Measurements from ENCODE around the gene HTR5A.
"Not testable (repeated sequence)": the region's sequence is repeated elsewhere in the genome, so short reads cannot be mapped to it uniquely, and the experiment has no call there.

The HTR5A gene

DNA sequence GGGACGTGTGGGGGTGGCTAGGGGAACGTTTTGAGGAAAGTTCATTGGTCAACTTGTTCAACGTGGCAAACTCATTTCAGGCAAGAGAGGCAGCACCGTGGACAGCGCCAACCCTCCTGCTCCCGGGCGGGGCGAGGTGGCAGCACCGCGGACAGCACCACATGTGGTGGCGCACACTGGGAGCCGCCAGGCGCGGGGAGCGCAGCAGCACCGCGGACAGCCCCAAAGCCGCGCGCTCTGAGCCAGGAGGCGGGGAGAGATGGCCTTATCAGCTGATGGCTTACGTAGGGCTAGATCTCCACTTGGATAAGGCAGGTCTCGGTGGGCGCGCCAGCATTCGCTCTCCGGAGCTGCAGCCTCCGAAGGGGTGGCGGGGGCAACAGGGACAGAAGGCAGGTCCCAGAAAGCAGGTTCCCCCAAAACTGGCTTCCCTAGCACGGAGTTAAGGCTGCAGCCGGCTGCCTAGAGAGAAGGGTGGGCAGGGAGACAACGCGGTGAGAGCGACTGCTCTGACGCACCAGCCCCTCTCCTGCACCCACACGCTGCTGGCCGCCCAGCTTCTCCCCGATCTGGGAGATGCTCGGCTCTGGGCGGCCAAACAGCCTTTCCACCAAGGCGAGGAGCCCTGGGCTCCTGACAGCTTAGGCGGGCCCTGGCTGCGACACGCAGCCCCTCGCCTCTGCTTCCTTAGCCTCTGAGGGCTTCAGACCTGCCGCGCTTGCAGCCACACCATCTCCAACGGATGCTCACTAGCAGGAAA is at the start of gene HTR5A:
Gene HTR5A, plus strand, starts transcription at position 333 of the 760 bp plus-strand sequence. CDS start 576 bp downstream, outside the sequence.
- in situ Hi-C loops (cut with HindIII; ENCODE audit: low sequenced_read_pairs), result no loop called here

GRCh38 chr7:155020996-155021395 is 49.1 kb upstream of the HTR5A start:
- in situ Hi-C loops (cut with HindIII; ENCODE audit: low sequenced_read_pairs), result no loop called here

- in situ Hi-C loops (cut with HindIII; ENCODE audit: low sequenced_read_pairs), result no loop called here
Measured at GRCh38 chr7:155021699-155022145, 48.4 kb upstream of the HTR5A start.

DNA sequence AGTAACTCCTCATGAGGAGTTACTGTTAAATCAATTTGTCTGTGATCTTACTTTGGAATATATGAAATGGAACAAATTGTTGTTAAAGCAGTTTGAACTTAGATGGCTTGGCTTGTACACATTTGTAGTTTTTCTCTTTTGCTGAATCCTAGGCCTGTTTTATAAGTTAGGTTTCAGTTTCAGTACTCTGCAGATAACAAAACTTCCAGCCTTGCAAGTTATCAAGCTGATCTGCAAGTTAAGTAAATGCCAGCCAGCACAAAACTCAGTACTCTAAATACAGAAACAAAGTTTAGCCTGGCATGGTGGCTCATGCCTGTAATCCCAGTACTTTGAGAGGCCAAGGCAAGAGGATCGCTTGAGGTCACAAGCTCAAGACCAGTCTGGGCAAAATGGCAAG is 42.2 kb upstream of the HTR5A start:
- in situ Hi-C loops (cut with HindIII; ENCODE audit: low sequenced_read_pairs), result no loop called here

DNA sequence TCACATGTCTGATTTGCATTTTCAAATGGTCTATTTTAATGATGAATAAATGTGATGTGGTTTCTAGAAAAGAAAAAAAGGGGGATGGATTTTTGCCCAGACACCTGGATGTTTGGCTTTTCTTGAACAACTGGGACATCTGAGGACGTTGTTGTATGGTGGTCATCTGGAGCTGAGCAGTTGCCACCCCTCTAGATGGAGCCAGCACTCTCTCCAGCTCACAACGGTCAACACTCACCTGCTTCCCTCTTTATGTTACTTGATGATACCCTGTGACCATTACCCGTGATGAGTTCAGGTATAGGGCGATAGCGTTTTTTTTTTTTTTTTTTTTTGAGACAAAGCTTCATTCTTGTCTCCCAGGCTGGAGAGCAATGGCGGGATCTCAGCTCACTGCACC is 37.1 kb upstream of the HTR5A start:
- in situ Hi-C loops (cut with HindIII; ENCODE audit: low sequenced_read_pairs), result no loop called here

GRCh38 chr7:155034495-155034894 is 35.6 kb upstream of the HTR5A start:
- in situ Hi-C loops (cut with HindIII; ENCODE audit: low sequenced_read_pairs), result not testable (repeated sequence)

DNA sequence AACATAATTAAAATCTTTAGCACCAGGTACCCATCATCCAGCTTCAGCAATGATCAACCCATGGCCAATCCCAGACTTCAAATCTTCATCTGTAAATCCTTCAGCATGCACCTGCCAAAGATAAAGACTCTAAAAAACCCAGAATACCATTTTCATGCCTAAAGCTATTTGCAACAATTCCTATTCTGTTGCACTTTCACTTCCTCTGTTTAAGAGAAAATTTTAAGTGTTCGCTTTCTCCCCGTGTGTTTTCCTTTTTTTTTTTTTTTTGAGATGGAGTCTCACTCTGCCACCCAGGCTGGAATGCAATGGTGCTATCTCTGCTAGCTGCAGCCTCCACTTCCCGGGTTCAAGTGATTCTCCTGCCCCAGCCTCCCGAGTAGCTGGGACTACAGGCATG is 31.8 kb upstream of the HTR5A start:
- in situ Hi-C loops (cut with HindIII; ENCODE audit: low sequenced_read_pairs), result no loop called here

DNA sequence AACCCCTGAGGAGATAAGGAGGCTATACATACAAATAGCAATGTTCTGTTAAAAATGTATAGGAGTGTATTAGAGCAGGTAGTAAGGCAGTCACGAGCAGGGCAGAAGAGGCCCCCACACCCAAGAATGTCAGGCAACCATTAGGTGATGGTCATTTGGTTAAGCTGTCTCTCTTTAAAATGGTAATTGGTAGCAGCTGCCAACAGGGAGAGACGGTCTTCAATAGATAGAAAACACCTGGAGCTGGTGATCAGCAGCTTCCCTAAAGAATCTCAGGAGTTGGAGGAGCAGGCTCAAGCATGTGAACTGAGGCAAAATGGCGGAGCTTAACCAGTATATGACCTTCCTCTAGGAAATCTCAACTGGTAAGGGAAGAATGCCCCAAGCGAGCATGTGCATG is 26.4 kb upstream of the HTR5A start:
- in situ Hi-C loops (cut with HindIII; ENCODE audit: low sequenced_read_pairs), result no loop called here

GRCh38 chr7:155048006-155048405 is 22.1 kb upstream of the HTR5A start:
- in situ Hi-C loops (cut with HindIII; ENCODE audit: low sequenced_read_pairs), result no loop called here

- in situ Hi-C loops (cut with HindIII; ENCODE audit: low sequenced_read_pairs), result no loop called here
Measured at GRCh38 chr7:155051355-155051754, 18.8 kb upstream of the HTR5A start.

DNA sequence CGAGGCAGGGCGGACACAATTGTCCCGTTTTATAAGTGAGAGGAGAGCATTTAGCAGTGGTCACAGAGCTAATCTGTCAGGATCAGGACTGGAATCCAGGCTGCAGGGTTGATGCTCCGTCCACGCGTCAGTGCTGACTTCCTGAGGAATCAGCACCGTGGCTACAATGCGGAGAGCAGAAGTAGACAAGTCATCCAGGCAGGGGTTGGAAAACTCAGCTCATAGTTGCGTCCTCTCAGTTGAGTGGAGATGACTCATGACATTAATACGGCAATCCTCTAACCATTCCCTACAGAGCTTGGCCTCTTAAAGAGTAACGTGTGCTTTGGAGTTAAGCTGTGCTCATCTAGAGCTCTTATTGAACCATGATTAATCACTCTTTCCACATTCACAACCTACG is 17.1 kb upstream of the HTR5A start:
- in situ Hi-C loops (cut with HindIII; ENCODE audit: low sequenced_read_pairs), result no loop called here

GRCh38 chr7:155054761-155055160 is 15.4 kb upstream of the HTR5A start:
- in situ Hi-C loops (cut with HindIII; ENCODE audit: low sequenced_read_pairs), result no loop called here

GRCh38 chr7:155057076-155057475 is 13.0 kb upstream of the HTR5A start:
- in situ Hi-C loops (cut with HindIII; ENCODE audit: low sequenced_read_pairs), result no loop called here

GRCh38 chr7:155058896-155059295 is 11.2 kb upstream of the HTR5A start:
- in situ Hi-C loops (cut with HindIII; ENCODE audit: low sequenced_read_pairs), result no loop called here

- in situ Hi-C loops (cut with HindIII; ENCODE audit: low sequenced_read_pairs), result no loop called here
Measured at GRCh38 chr7:155059703-155060102, 10.4 kb upstream of the HTR5A start.

DNA sequence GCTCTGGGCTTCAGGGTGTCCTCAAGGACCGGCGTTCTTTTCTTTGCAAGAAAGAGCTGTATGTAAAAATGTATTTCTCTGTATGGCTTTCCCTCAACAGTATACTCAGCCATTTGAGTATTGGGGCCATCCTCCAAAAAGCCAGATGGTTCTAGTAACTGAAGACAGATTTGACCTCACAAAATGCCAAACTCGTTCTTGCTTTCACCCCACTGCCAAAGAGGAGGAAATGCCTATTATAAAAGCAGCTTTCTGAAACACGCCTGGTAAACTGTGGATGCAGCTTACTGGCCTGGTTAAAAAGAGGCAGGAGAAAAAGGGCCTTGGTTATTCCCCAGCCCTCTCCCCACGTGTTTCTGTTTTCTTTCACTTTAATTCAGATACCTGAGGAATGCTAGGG is 7.7 kb upstream of the HTR5A start:
- in situ Hi-C loops (cut with HindIII; ENCODE audit: low sequenced_read_pairs), result no loop called here

- in situ Hi-C loops (cut with HindIII; ENCODE audit: low sequenced_read_pairs), result no loop called here
Measured at GRCh38 chr7:155064186-155064585, 5.9 kb upstream of the HTR5A start.

DNA sequence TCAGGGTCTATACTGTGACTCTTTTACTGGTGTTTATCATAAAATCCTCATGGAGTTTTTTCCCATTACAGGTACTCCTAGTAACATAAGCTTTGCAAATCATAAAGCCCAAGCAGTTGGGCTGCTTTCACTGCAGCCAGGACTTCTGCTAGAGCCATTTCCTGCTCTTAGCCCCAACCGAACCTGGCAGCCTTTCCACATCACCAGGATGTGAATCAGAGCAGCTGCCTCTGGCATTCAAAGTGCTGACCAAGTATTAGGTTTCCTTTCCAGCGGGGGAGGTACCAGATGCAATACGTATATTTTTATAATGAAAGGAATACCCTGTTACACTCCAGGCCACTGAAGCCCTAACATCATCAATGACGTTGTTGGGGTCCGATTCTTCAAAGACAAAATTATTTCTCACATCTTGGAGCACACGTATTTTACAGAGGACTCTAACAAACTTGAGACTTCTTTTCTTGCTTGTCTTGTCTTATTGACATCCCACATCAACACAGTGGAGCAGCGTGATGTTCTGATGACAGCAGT is 3.6 kb upstream of the HTR5A start:
- in situ Hi-C loops (cut with HindIII; ENCODE audit: low sequenced_read_pairs), result no loop called here

- in situ Hi-C loops (cut with HindIII; ENCODE audit: low sequenced_read_pairs), result no loop called here
Measured at GRCh38 chr7:155071121-155071651, 1.1 kb downstream of the HTR5A start.

- in situ Hi-C loops (cut with HindIII; ENCODE audit: low sequenced_read_pairs), result no loop called here
Measured at GRCh38 chr7:155071916-155072571, 1.9 kb downstream of the HTR5A start.

- in situ Hi-C loops (cut with HindIII; ENCODE audit: low sequenced_read_pairs), result no loop called here
Measured at GRCh38 chr7:155073922-155074321, 3.8 kb downstream of the HTR5A start.

GRCh38 chr7:155084021-155084420 is 13.9 kb downstream of the HTR5A start:
- in situ Hi-C loops (cut with HindIII; ENCODE audit: low sequenced_read_pairs), result no loop called here

All from endothelial cell of hepatic sinusoid (primary cell).